HepG2 (cell line): Measurements from ENCODE around the gene LCORL. TPM values are rescaled to one million over a fixed set of nuclear protein-coding genes. Genes with fewer than 3 reads are reported as not detected.

Source experiments
- ATAC-seq: fragments of 200-7000 bp; cut with Tn5 transposase; 3 replicates; pipeline ENCODE4 v1.9.1; 2020; ENCODE audit warnings: mild to moderate bottlenecking, moderate library complexity
- BruUV-seq: library from RNA; stranded (reverse); fragments of 400-500 nt; replicated peaks from 2 replicates; lab custom pipeline; 2021; lab: Mats Ljungman, UMichigan
- CTCF ChIA-PET: fragments of 300-600 bp; formaldehyde crosslinking; extraction: SDS; loops from one replicate; lab custom pipeline; 2021; ENCODE audit warnings: low total read pairs, inconsistent platforms, low intra/inter-chr PET ratio; lab: Yijun Ruan, JAX
- POLR2A ChIA-PET: fragments of 350-600 bp; sonication (Branson Sonifier 250); formaldehyde crosslinking; loops from one replicate; lab custom pipeline; 2020; ENCODE audit warnings: antibody characterized with exemption, inconsistent platforms; lab: Yijun Ruan, JAX
- DNase-seq: peaks from one replicate; pipeline ENCODE4 v3.0.0-alpha.2; 2015; ENCODE audit warnings: low spot score
- FAIRE-seq: peaks from 3 replicates; lab custom pipeline; 2011; peaks lifted over from hg19 to GRCh38; lab: Jason Lieb, UNC
- H2AFZ ChIP-seq: one replicate; pipeline ENCODE4 v1.6.1; 2011; ENCODE audit warnings: low read length, inconsistent platforms
- H3K27ac ChIP-seq: fragments of 300-600 bp; 3 replicates; pipeline ENCODE4 v1.8.0; 2011; ENCODE audit warnings: mixed run types, mild to moderate bottlenecking, mixed read lengths, low read length, inconsistent platforms; ENCODE audit not compliant: insufficient read depth; ENCODE audit errors: extremely low read length
- H3K27me3 ChIP-seq, 2 experiments: fragments of 200-600 bp in 1 of 2; 2 replicates in 1 of 2; 3 replicates in 1 of 2; pipeline versions ENCODE4 v1.6.0 to v1.8.0; 2011; ENCODE audit warnings: low read length in 2 of 2, mild to moderate bottlenecking in 2 of 2, moderate library complexity in 2 of 2, inconsistent platforms in 1 of 2; ENCODE audit not compliant: insufficient read depth in 2 of 2, control insufficient read depth in 1 of 2
- H3K36me3 ChIP-seq, 2 experiments: fragments of 200-600 bp in 1 of 2; replicated peaks in 1 of 2; 2 replicates in 1 of 2; 3 replicates in 1 of 2; pipeline versions ENCODE4 v1.5.1 to v1.8.0; 2011; ENCODE audit warnings: low read length in 2 of 2, inconsistent platforms in 1 of 2; ENCODE audit not compliant: insufficient read depth in 2 of 2, control insufficient read depth in 1 of 2
- H3K4me1 ChIP-seq: 2 replicates; pipeline ENCODE4 v1.5.1; 2012; ENCODE audit warnings: low read length, inconsistent platforms; ENCODE audit not compliant: insufficient read depth
- H3K4me2 ChIP-seq: 2 replicates; pipeline ENCODE4 v1.6.0; 2011; ENCODE audit warnings: low read depth, low read length, inconsistent platforms
- H3K4me3 ChIP-seq, 3 experiments: fragments of 200-600 bp in 1 of 3; sonication (generic), shearing (Covaris generic) in 1 of 3; replicated peaks in 1 of 3; 2 replicates each; pipeline ENCODE4 v1.5.1; 2011 to 2016; ENCODE audit warnings: low read length in 3 of 3, inconsistent platforms in 2 of 3, low read depth in 2 of 3, mild to moderate bottlenecking in 2 of 3, control low read depth in 1 of 3, mixed read lengths in 1 of 3; ENCODE audit not compliant: insufficient read depth in 1 of 3
- H3K79me2 ChIP-seq: one replicate; pipeline ENCODE4 v1.6.1; 2011; ENCODE audit warnings: low read length, inconsistent platforms; ENCODE audit not compliant: insufficient read depth
- H3K9ac ChIP-seq: 2 replicates; pipeline ENCODE4 v1.6.0; 2011; ENCODE audit warnings: mild to moderate bottlenecking, low read depth, low read length, inconsistent platforms; ENCODE audit not compliant: insufficient read depth
- H3K9me3 ChIP-seq: 2 replicates; pipeline ENCODE4 v1.5.1; 2012; ENCODE audit warnings: mild to moderate bottlenecking, low read length
- H4K20me1 ChIP-seq: 2 replicates; pipeline ENCODE4 v1.6.0; 2011; ENCODE audit warnings: inconsistent platforms, mild to moderate bottlenecking, low read length, moderate library complexity; ENCODE audit not compliant: insufficient read depth
- CREB1 ChIP-seq, 2 experiments: fragments of 450-650 bp in 1 of 2; IDR thresholded peaks; 2 replicates each; pipeline ENCODE4 v1.6.1; 2016 to 2017; ENCODE audit warnings: control low read depth in 1 of 2, mild to moderate bottlenecking in 1 of 2, missing compliant biosample characterization in 1 of 2, missing genetic modification characterization in 1 of 2
- FOXA3 ChIP-seq: IDR thresholded peaks from 2 replicates; pipeline ENCODE4 v1.6.1; 2016; ENCODE audit warnings: missing genetic modification reagents, missing compliant biosample characterization
- FOXP1 ChIP-seq, 2 experiments: fragments of 450-650 bp in 1 of 2; IDR thresholded peaks; 2 replicates each; pipeline ENCODE4 v1.6.1; 2017 to 2018; ENCODE audit warnings: antibody characterized with exemption in 1 of 2
- HOXA5 ChIP-seq: sonication (generic); formaldehyde crosslinking; IDR thresholded peaks from 2 replicates; pipeline ENCODE4 v1.4.0; 2020; ENCODE audit warnings: missing genetic modification reagents
- ISX ChIP-seq: sonication (generic); formaldehyde crosslinking; conservative IDR thresholded peaks from 2 replicates; pipeline ENCODE4 v1.5.0; 2020; ENCODE audit warnings: missing genetic modification reagents
- KAT2B ChIP-seq: fragments of 150-350 bp; IDR thresholded peaks from 2 replicates; pipeline ENCODE4 v1.6.1; 2014; ENCODE audit warnings: low read depth, low read length, borderline replicate concordance
- KAT7 ChIP-seq: IDR thresholded peaks from 2 replicates; pipeline ENCODE4 v1.6.1; 2018; ENCODE audit warnings: borderline replicate concordance, missing compliant biosample characterization
- KLF16 ChIP-seq, 2 experiments: sonication (generic) in 1 of 2; formaldehyde crosslinking in 1 of 2; IDR thresholded peaks; 2 replicates each; pipeline versions ENCODE4 v1.6.1 to v1.8.0; 2016 to 2023; ENCODE audit warnings: missing genetic modification reagents in 2 of 2, missing compliant biosample characterization in 1 of 2
- MAFF ChIP-seq: IDR thresholded peaks from 2 replicates; pipeline ENCODE4 v1.6.1; 2011; ENCODE audit warnings: low read depth, low read length, improper control_type of control experiment
- ONECUT2 ChIP-seq: sonication (generic); formaldehyde crosslinking; IDR thresholded peaks from 2 replicates; pipeline ENCODE4 v1.4.0; 2020; ENCODE audit warnings: missing genetic modification reagents
- PHF5A ChIP-seq: IDR thresholded peaks from one replicate; pipeline ENCODE4 v1.6.1; 2018; ENCODE audit warnings: low read depth, missing genetic modification reagents; ENCODE audit not compliant: unreplicated experiment
- RARG ChIP-seq: sonication (generic); formaldehyde crosslinking; IDR thresholded peaks from 2 replicates; pipeline ENCODE4 v1.4.0; 2020; ENCODE audit warnings: low read depth, mild to moderate bottlenecking, missing genetic modification reagents
- SOX13 ChIP-seq, 3 experiments: fragments of 450-650 bp in 1 of 3; sonication (generic) in 1 of 3; formaldehyde crosslinking in 1 of 3; IDR thresholded peaks in 2 of 3; conservative IDR thresholded peaks in 1 of 3; 2 replicates each; pipeline versions ENCODE4 v1.5.0 to v1.6.1; 2016 to 2020; ENCODE audit warnings: antibody characterized with exemption in 1 of 3, mild to moderate bottlenecking in 1 of 3, missing compliant biosample characterization in 1 of 3, missing genetic modification reagents in 1 of 3, moderate library complexity in 1 of 3
- ZNF644 ChIP-seq: IDR thresholded peaks from 2 replicates; pipeline ENCODE4 v1.6.1; 2016; ENCODE audit warnings: low read depth
- ZNF83 ChIP-seq: sonication (generic); formaldehyde crosslinking; IDR thresholded peaks from 2 replicates; pipeline ENCODE4 v1.4.0; 2020; ENCODE audit warnings: missing genetic modification reagents, mild to moderate bottlenecking, borderline replicate concordance
- ZSCAN25 ChIP-seq: sonication (generic); formaldehyde crosslinking; IDR thresholded peaks from 2 replicates; pipeline ENCODE4 v1.8.0; 2022; ENCODE audit warnings: mild to moderate bottlenecking, missing genetic modification reagents
- ZSCAN31 ChIP-seq: sonication (generic); formaldehyde crosslinking; IDR thresholded peaks from 2 replicates; pipeline ENCODE4 v1.5.0; 2020; ENCODE audit warnings: low read depth, mild to moderate bottlenecking, missing genetic modification reagents
- WGBS: methylation state at CpG from one replicate; pipeline ENCODE4 v1.1.6; 2017; ENCODE audit warnings: low lambda C conversion rate; 5-methylcytosine and 5-hydroxymethylcytosine counted together
- in situ Hi-C: cut with HindIII; loops from 2 replicates; pipeline ENCODE4 v1.10.0; 2017; ENCODE audit warnings: low pct_unique_long_range_greater_than_20kb; ENCODE audit not compliant: extremely low pct_ligation_motif_present
- intact Hi-C: fragments of 100-400 bp; cut with micrococcal nuclease; formaldehyde crosslinking; loops from one replicate; pipeline ENCODE4 v1.10.0; 2022; ENCODE audit not compliant: unreplicated experiment
- polyA plus RNA-seq, 8 experiments: library from polyadenylated mRNA; depleted of rRNA in 3 of 8; stranded (reverse) in 7 of 8; unstranded in 1 of 8; fragments of >200 nt; fragmentation: Illumina TruSeq in 4 of 8; extraction: Trizol in 4 of 8; gene quantifications; 2 replicates each; pipeline versions ENCODE4 v1.2.1 to v1.2.3, GENCODE V29; 2011 to 2016; ENCODE audit warnings: low read depth in 4 of 8, missing spikeins in 1 of 8, mixed read lengths in 1 of 8; ENCODE audit not compliant: insufficient read depth in 1 of 8
- total RNA-seq, 5 experiments: library from RNA; depleted of rRNA; stranded (reverse); fragments of >200 nt; fragmentation: Illumina TruSeq; extraction: Trizol; gene quantifications; 2 replicates each; pipeline ENCODE4 v1.2.3, GENCODE V29; 2016; ENCODE audit warnings: low read depth in 1 of 5
- TF ChIP-seq, protein P1 (sequence below): IDR thresholded peaks from 2 replicates; pipeline ENCODE4 v1.4.0; 2020; ENCODE audit warnings: mild to moderate bottlenecking, missing genetic modification reagents
- TF ChIP-seq, protein P2 (sequence below): sonication (generic); formaldehyde crosslinking; IDR thresholded peaks from 2 replicates; pipeline ENCODE4 v1.9.0; 2021; ENCODE audit warnings: missing genetic modification reagents, mild to moderate bottlenecking, borderline replicate concordance

Gene LCORL
- total and polyA plus RNA-seq, 2 of the 13 experiments (the other 11 are each of a cell fraction or from before 2014, with no cell fraction given) = 5.3 to 14.5 TPM

DNA sequence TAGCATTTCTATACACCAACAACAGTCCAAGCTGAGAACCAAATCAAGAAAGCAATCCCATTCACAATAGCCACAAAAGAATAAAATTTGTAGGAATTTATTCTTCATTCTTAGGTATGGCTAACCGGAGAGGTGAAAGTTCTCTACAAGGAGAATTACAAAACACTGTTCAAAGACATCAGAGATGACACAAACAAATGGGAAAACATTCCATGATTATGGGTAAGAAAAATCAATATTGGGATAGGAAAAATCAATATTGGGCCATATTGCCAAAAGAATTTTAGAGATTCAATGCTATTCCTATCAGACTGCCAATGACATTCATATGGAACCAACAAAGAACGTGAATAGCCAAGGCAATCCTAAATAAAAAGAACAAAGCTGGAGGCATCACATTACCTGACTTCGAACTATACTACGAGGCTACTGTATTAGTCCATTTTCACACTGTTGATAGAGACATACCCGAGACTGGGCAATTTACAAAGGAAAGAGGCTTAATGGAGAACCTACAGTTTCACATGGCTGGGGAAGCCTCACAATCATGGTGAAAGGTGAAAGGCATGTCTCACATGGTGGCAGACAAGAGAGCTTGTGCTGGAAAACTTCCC lies 161.7 kb downstream of the LCORL start:
- no peak overlapping the region for H3K4me3 ChIP-seq
- CTCF ChIA-PET = no interaction called here
- POLR2A ChIA-PET = no interaction called here
- H3K4me2 ChIP-seq = no peak overlapping the region
- H3K27me3 ChIP-seq = no peaks in the 10 kb centered on the region
- H2AFZ ChIP-seq = no peak overlapping the region
- H3K4me1 ChIP-seq = peaks cover 18% of the 10 kb centered on the region
- no peaks in the 10 kb centered on the region for H3K79me2 ChIP-seq
- ATAC-seq = peak; percentile 72
- no peak overlapping the region for H3K9ac ChIP-seq
- BruUV-seq = no TSS peak
- no peaks in the 10 kb centered on the region for H4K20me1 ChIP-seq
- WGBS = 69% methylated on average over 5 of the region's 5 CpGs
- intact Hi-C loops (no loop called here), in situ Hi-C loops (no loop called here)
- peak; percentile 41 for DNase-seq
- peaks cover 17% of the 10 kb centered on the region for H3K9me3 ChIP-seq
- no peak overlapping the region for H3K27ac ChIP-seq
- H3K36me3 ChIP-seq = no peaks in the 10 kb centered on the region
- no peak for FAIRE-seq
- TF ChIP-seq PHF5A (CRISPR knock-in tag) (no peak), FOXA3 (CRISPR knock-in tag) (peak; percentile 59), MAFF (no peak), CREB1 (IDR thresholded peaks at IDR 0.05) (no peak), CREB1 (CRISPR knock-in tag; IDR thresholded peaks at IDR 0.05) (peak; percentile 31; the same call in 1 of the 2 replicates), ZNF83 (CRISPR knock-in tag) (no peak), SOX13 (IDR thresholded peaks at IDR 0.05) (no peak), SOX13 (CRISPR knock-in tag; conservative IDR thresholded peaks at IDR 0.05 in 1 of 2, IDR thresholded peaks at IDR 0.05 in 1 of 2) (peak in 1 of 2 experiments; percentile 45; a peak in 1 of 4 replicates), ZNF644 (CRISPR knock-in tag) (0 out of 2 replicates have a peak, but pooled peaks have one; percentile 21), KAT2B (peak; percentile 99), KLF16 (CRISPR knock-in tag; IDR thresholded peaks at IDR 0.05) (0 out of 4 replicates have a peak, but pooled peaks of 1 of the 2 experiments have one; percentile 30), ZSCAN25 (CRISPR knock-in tag) (no peak), KAT7 (CRISPR knock-in tag) (no peak), HOXA5 (CRISPR knock-in tag) (no peak), ZSCAN31 (CRISPR knock-in tag) (no peak), ONECUT2 (peak; percentile 91), RARG (CRISPR knock-in tag) (no peak), FOXP1 (IDR thresholded peaks at IDR 0.05) (no peak), FOXP1 (CRISPR knock-in tag; IDR thresholded peaks at IDR 0.05) (peak; percentile 43; the same call in 1 of the 2 replicates), ISX (CRISPR knock-in tag) (no peak)
- TF ChIP-seq, protein P1, sequence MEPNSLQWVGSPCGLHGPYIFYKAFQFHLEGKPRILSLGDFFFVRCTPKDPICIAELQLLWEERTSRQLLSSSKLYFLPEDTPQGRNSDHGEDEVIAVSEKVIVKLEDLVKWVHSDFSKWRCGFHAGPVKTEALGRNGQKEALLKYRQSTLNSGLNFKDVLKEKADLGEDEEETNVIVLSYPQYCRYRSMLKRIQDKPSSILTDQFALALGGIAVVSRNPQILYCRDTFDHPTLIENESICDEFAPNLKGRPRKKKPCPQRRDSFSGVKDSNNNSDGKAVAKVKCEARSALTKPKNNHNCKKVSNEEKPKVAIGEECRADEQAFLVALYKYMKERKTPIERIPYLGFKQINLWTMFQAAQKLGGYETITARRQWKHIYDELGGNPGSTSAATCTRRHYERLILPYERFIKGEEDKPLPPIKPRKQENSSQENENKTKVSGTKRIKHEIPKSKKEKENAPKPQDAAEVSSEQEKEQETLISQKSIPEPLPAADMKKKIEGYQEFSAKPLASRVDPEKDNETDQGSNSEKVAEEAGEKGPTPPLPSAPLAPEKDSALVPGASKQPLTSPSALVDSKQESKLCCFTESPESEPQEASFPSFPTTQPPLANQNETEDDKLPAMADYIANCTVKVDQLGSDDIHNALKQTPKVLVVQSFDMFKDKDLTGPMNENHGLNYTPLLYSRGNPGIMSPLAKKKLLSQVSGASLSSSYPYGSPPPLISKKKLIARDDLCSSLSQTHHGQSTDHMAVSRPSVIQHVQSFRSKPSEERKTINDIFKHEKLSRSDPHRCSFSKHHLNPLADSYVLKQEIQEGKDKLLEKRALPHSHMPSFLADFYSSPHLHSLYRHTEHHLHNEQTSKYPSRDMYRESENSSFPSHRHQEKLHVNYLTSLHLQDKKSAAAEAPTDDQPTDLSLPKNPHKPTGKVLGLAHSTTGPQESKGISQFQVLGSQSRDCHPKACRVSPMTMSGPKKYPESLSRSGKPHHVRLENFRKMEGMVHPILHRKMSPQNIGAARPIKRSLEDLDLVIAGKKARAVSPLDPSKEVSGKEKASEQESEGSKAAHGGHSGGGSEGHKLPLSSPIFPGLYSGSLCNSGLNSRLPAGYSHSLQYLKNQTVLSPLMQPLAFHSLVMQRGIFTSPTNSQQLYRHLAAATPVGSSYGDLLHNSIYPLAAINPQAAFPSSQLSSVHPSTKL (CRISPR knock-in tag) = 0 out of 2 replicates have a peak, but pooled peaks have one; percentile 27
- TF ChIP-seq, protein P2, sequence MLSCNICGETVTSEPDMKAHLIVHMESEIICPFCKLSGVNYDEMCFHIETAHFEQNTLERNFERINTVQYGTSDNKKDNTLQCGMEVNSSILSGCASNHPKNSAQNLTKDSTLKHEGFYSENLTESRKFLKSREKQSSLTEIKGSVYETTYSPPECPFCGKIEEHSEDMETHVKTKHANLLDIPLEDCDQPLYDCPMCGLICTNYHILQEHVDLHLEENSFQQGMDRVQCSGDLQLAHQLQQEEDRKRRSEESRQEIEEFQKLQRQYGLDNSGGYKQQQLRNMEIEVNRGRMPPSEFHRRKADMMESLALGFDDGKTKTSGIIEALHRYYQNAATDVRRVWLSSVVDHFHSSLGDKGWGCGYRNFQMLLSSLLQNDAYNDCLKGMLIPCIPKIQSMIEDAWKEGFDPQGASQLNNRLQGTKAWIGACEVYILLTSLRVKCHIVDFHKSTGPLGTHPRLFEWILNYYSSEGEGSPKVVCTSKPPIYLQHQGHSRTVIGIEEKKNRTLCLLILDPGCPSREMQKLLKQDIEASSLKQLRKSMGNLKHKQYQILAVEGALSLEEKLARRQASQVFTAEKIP (CRISPR knock-in tag) = no peak
